ENCODE results near the gene DYRK2.

Gene DYRK2
- 297 to 423 reads per million in 2 donors for total RNA-seq

- peak; percentile 67 for DNase-seq
Observed at GRCh38 chr12:67648521-67649260, at the start of gene DYRK2. Gene DYRK2 (plus strand): TSS chr12:67648745. CDS start chr12:67649134, 389 bp downstream.

- DNase-seq: no peak
Observed at GRCh38 chr12:67599691-67600090, 48.9 kb upstream of the DYRK2 start.

DNA sequence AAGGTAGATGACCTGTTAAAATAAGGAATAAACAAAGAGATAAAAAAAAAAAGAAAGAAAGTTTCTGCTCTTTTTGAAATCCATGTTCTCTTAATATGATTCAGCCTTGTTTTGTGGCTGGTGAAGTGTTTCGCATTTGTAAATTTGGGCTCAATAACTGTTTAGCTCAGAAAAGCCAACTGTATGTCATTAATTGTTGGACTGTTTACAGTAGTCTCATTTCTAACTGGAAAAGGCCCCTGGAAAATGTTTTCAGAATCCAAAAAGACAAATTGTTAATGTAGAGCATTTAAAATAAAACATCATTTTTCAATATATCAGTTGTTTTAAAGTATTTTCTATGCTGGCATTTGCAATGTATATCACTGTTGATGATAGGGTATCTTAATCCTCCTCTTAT, 47.4 kb upstream of the DYRK2 start:
- no peak for DNase-seq

DNA sequence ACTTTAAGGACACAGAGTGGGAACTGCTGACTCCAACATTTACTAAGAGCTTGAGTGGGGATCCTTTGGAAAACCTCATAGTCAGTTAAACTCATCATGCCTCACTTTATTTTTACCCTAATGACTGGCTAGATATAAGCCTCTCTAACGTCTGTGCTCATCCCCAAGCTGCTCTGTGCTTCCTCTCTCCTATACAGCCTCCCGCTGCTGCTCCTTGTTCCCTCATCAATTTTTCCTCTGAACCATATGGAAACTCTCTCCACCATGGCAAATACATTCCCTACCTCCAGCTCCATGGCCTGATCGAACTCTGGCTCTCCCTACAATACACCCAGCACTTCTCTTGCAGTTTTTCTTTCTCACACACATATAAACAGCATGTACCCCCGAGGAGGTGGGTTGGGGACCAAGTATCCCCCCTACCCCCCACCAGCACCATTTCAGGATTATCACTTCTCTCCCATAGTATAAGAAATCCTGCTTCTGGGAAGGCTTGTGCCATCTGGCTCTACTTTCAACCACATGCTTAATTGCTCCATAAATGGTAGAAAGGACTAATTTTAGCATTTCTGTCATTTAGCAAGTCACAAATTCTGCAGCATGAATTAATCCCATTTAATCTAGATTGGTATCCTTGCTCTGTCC, 39.2 kb upstream of the DYRK2 start:
- no peak for DNase-seq

DNA sequence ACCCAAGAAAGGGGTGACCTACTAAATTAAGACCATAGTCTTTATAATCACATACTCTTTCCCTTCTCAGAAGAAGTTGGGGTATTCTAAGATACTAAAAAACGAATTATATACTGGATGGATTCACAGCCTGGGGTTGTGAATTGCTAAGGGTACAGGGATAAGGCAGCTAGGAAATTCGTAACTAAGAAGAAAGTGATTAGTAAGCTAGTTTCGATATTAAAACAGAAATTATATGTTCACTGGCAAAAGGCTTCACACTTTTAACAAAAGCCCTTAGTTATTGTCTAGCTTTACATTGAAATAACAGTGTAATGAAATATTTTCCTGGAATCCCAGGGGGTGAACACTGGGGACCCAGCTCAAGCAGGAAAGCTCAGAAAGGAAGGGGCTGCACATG, 35.5 kb upstream of the DYRK2 start:
- no peak for DNase-seq

DNA sequence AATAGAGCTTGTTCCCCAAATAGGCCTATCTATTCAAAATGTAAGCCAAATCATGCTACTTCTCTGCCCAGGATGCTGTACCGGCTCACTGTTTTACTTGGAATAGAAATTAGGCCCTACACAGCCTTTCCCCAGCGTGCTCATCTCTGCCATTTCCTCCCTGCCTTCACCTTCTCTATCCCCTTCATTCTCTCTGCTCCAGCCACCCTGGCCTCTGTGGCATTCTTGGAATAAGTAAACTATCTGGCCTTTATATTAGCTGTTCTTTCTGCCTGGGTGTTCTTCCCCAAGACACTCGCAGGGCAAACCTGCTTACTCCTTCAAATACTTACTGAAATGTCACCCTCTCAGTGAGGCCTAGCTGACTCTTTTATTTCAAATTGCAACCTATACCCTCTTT, 30.9 kb upstream of the DYRK2 start:
- no peak for DNase-seq

- no peak for DNase-seq
Observed at GRCh38 chr12:67618303-67618702, 30.2 kb upstream of the DYRK2 start.

DNA sequence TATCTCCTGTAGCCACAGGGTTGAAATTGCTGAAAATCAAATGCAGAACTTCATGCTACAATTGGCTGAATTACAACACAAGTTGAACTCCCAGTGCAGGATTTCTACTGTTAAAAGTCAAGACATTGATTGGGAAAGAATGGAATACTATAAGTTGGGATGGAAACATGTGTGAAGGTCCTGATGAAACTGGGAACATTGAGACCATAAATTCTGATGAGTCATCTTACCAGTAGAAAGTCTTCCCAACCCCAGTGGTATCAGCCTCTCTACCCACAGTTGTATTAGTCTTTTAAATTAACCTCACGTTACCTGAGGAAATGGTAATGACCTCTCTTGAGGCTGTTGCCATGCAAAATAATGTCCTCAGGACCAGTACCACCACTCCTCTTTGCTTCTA, 27.4 kb upstream of the DYRK2 start:
- DNase-seq: no peak

- no peak for DNase-seq
Observed at GRCh38 chr12:67621926-67622325, 26.6 kb upstream of the DYRK2 start.

DNA sequence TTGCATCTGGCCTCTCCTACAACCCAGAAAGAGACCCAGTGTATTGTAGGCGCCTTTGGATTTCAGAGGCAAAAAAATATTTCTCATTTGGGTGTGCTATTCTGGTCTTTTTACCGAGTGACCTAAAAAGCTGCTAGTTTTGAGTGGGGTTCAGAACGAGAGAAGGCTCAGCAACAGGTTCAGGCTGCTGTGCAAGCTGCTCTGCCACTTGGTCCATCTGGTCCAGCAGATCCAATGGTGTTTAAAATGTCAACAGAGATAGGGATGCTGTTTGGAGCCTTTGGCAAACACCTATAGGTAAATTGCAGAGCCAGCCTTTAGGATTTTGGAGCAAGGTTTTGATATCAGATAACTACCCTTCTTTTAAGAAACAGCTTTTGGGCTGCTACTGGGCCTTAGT, 25.3 kb upstream of the DYRK2 start:
- DNase-seq: no peak

DNA sequence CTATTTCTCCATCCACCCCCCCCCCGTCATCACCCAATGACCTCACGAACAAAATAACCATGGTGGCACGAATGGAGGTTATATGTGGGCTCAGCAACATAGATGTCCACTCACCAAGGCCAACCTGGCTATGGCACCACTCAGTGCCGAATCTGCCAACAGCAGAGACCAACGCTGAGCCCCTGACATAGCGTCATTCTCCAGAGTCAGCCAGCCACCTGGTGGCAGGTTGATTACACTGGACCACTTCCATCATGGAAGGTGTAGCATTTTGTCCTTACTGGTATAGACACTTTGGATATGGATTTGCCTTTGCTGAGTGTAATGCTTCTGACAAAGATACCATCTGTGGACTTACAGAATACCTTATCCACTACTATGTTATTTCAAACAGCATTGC, 24.2 kb upstream of the DYRK2 start:
- DNase-seq: no peak

GRCh38 chr12:67625004-67625403, 23.5 kb upstream of the DYRK2 start:
- DNase-seq: no peak

- no peak for DNase-seq
Observed at GRCh38 chr12:67626156-67626555, 22.4 kb upstream of the DYRK2 start.

DNA sequence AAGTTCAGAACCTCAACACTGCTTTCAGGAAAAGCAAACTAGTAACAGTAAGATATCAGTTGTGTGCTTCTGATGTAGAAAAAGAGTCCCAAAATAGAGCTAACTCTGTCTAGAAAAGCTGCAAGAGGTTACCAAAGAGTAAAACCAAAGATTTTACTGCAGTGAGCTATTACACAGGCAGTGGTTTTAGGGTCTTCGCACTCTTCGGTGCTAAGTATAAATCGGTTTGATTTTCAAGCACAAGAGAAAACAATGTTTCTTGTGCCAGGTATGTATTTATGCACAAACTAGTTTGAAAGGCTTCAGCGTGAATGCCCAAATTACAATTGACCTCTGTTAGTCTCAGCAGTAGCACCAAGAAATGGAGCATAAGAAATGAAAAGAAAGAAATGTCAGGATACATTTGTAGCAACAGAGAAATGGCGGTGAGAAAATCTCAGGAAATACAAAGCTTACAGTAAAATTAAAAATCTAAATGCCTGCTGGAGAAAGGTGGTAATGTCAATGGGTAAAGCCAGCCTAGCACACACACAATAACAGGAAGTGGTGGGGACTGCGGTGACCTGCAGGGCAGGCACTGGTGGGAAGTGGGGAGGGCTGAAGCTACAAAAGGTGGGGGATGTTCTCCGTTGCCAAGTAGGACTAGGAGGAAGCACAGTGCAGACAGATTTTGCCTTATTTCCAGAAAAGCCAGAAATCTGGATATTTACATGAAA, 18.0 kb upstream of the DYRK2 start:
- DNase-seq: peak; percentile 47

DNA sequence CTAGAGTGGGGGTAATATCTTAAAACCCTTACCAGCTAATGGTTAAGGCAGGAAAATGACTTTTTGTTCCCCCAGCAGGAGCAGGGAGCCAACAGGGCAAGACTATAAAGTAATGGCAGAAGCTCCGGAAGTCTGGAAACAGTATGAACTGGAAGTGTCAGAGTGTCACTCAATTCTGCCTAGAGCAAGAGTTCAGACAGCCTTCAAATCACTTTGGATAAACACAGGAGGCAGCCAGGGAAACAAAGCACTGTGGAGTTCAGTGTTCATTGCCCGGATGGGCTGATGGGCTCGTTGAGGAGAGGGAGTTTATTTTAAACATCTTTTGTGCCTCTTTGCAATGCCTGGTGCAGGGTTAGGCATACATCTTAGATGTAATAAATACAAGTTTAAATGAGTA, 16.5 kb upstream of the DYRK2 start:
- no peak for DNase-seq

DNA sequence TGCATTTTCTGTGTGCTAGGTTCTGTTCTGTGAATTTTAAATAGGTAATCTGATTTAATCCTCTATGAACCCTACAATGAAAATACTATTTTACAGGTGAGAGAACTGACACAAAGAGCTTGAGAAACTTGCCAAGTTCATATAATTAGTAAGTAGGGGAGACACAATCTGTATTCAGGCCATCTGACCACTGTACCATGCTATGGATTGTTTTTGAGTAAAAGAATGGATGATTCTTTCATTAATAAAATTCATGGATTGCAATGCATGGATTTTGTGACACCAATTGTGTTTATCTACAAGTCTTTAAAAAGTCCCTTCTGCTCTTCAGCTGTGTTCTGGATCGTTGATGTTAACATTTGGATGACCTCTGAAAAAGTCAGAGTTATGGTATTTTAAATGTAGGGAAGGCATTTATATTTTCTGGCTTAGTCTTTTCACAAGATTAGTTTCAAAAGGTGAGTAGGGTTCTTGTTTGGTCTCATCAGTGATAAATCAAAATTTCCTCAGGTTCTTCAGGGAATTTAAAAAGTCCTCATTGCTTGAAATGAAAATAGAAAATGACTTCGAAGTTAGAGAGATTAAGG, 15.4 kb upstream of the DYRK2 start:
- DNase-seq: no peak

DNA sequence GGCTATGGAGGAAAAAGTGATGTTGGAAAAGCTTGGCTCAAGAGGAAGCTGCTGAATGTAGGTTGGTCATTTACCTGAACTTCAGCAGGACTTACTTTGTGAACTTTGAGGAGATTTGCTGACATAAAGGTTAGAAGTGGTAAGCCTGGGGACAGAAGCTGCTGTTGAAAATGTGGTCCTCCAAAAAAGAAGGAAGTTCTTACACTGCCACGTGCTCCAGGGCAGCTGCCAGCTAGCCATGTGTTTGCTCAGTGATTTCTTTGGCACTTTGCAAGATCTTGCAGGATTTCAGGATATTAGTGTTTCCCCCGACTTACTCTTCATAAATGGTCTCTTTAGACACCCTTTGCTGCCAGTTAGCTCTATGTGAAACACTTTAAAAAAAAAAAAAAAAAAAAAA, 14.8 kb upstream of the DYRK2 start:
- DNase-seq: no peak

DNA sequence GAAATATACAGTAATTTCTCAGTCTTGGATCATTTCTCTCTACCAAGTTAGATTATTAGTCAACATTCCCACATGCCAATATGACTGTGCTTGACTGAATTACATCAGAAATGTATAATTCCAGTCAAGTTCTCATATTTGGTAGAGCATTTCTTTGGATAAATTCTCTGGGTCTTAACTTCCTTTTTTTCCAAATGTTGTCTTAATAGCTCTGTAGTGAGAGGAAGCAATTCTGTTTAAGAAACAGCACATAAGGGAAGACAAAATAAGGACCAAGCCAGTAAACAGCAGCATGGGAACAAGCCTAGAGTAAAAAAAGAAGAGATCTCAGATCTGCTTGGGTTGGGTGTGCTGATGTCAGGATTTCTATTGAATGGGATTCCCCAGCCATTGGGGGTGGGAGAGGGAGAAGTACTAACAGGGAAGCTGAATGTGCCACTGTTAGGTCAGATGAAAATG, 14.2 kb upstream of the DYRK2 start:
- DNase-seq: no peak

DNA sequence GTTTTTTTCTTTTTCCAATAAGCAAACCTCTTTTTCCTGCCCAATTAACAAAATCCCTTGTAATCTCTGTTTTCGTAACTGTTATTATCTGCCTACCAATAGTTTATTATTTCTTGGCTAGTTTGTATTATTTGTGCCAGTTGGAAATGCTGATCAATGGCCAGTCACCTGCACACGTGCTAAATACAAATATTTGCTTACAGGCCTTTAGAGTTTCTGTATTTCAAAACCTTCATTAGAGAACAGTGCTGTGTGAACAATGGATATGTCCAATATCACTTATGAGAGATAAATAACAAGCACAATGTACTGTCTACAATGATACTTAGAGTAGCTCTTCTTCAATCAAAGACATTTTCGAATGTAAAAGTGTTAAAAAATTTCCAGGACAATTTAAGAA, 10.8 kb upstream of the DYRK2 start:
- DNase-seq: no peak

- DNase-seq: no peak
Observed at GRCh38 chr12:67638694-67639093, 9.9 kb upstream of the DYRK2 start.

DNA sequence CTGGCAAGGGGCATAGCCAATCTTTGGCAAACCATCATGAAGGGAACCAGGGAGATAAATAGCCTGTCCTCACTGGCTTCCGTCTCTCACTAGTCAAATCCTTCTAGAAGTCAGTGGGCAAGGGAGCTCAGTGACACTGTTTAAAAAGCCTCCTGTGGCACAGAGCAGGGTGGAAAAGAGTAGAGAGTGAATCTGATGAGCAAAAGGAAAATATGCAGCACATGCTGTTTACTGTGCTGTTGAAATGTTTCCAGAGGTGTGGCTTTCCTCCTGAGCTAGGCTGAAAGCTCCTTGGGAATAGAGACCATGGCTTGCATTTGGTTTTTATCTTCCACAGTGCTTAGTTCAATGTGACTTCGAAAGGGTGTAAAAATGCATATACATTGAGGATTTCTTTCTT, 7.7 kb upstream of the DYRK2 start:
- no peak for DNase-seq

GRCh38 chr12:67645126-67645525, 3.4 kb upstream of the DYRK2 start:
- no peak for DNase-seq

DNA sequence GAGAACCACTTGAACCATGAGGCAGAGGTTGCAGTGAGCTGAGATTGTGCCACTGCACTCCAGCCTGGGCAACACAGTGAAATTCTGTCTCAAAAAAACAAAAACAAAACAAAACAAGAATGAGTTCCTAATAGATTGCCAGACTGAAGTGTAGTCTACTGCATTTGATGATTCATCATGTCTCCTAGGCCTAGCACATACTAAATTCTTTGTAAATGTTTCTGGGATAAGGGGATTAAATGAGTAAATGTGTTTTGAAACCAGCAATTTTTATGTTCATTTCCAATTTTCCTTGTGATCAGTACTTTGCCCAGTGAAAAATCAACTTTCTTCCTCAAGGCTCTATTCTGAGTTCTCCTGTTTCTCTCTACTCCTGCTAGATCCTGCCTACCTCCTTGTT, 2.9 kb upstream of the DYRK2 start:
- no peak for DNase-seq

DNA sequence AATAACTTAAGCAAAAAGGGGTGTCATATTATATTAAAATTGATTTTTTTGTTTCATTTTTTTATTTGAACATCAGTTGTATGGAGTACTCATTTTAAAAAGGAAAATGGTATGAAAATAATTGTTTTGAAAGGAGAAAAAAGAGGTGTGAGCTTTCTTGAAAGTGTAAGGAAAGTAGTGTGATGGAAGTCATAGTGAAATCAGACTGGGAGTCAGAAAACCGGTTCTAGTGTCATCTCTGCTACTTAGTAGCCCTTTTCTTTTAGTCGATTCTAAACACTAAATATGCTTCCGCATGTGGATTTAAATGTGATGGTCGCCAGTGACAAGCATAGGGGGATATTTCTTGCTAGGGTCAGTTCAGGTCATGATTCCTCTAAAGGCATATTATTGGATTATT, 1.8 kb upstream of the DYRK2 start:
- DNase-seq: no peak

All from activated gamma-delta T cell (primary cell).